Measurements from ENCODE around the gene CCDC7. TPM values are rescaled to one million over a fixed set of nuclear protein-coding genes. Genes with fewer than 3 reads are reported as not detected.
"Not testable (repeated sequence)": the region's sequence is repeated elsewhere in the genome, so short reads cannot be mapped to it uniquely, and the experiment has no call there.

The CCDC7 gene
- total RNA-seq, 8 experiments from 2014 or later = 4.1 to 59.0 (median 19.5) TPM

DNA sequence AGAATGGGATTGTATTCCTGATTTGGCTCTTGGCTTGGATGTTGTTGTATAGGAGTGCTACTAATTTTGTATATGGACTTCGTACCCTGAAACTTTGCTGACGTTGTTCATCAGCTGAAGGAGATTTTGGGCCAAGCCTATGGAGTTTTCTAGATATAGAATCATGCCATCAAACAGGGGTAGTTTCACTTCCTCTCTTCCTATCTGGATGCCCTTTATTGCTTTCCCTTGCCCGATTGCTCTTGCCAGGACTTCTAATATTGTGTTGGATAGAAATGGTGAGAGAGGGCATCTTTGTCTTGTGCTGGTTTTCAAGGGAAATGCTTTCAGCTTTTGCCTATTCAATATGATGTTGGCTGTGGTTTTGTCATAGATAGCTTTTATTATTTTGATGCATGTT is 92.3 kb downstream of the CCDC7 start:
- Histone ChIP-seq H3K27ac (no peak overlapping the region), H3K4me1 (replicated peaks in 1 of 2) (no peaks in the 10 kb centered on the region), H3K4me3 (no peak overlapping the region)
- in situ Hi-C loops (cut with MboI; ENCODE audit: low pct_unique_long_range_greater_than_20kb in 2 of 9, low sequenced_read_pairs in 9 of 9, unreplicated experiment in 9 of 9) = no loop called here
- no peak for ATAC-seq (replicated peaks in 6 of 8)
- WGBS, 10 experiments = 53 to 100% (median 83%) methylated on average over 1 to 3 of the region's 3 CpGs; no CpG with 5 or more reads in 3 of the 10 experiments

DNA sequence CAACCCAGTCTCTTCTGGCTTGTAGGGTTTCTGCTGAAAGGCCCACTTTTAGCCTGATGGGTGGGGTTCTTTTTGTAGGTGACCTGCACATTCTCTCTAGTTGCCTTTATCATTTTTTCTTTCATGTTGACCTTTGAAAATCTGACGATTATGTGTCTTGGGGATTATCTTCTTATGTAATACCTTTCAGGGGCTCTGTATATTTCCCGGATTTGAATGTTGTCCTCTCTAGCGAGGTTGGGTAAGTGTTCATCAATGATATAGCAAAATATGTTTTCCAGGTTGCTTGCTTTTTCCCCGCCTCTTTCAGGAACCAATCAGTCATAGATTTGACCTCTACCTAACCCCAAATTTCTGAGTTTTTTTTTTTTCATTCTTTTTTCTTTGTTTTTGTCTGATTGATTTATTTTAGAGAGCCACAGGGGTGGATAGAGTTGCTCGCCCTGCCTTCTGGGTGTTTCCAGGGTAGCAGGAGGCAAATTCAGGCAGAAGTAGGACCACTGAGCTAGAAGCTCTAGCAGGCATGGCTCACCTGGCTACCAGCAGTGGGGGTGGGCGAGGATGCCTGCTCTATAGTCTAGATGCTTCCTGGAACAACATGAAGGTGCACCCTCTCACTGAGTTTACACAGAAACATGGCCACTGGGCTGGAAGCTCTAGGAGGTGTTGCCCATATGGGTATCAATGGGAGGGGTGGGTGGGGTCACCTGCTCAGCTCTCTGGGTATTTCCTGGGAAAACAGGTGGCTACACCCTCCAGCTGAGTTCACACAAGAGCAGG is 94.9 kb downstream of the CCDC7 start:
- H3K4me3 ChIP-seq = no peak overlapping the region
- 75 to 100% (median 94%) methylated on average over 1 to 6 of the region's 6 CpGs for WGBS, 10 experiments

DNA sequence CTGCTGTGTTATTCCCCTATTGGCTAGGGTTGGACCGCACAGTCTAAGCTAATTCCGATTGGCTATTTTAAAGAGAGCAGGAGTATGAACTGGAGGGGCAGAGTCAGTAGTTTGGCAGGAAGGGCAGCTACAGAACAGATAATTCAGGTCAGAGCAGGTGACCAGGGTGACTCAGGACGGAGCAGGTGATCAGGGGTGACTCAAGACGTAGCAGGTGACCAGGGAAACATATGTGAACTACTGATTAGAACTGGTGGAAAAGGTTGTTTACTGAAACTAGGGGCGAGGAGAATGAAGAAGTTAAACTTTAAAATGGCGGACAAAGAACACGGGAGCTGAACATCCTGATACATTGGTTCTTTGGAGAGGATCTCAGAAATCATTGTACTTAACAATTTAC is 102.3 kb downstream of the CCDC7 start:
- in situ Hi-C loops (cut with MboI; ENCODE audit: low pct_unique_long_range_greater_than_20kb in 2 of 9, low sequenced_read_pairs in 9 of 9, unreplicated experiment in 9 of 9) = no loop called here

More for the DNA sequence above, 94.9 kb downstream of the CCDC7 start:
- H3K4me1 ChIP-seq (replicated peaks in 1 of 2) = no peaks in the 10 kb centered on the region
- no peak overlapping the region for H3K27ac ChIP-seq
- in situ Hi-C loops (cut with MboI; ENCODE audit: low pct_unique_long_range_greater_than_20kb in 2 of 9, low sequenced_read_pairs in 9 of 9, unreplicated experiment in 9 of 9) = no loop called here
- ATAC-seq (replicated peaks in 6 of 8) = peak in 1 of 8 experiments; percentile 40

DNA sequence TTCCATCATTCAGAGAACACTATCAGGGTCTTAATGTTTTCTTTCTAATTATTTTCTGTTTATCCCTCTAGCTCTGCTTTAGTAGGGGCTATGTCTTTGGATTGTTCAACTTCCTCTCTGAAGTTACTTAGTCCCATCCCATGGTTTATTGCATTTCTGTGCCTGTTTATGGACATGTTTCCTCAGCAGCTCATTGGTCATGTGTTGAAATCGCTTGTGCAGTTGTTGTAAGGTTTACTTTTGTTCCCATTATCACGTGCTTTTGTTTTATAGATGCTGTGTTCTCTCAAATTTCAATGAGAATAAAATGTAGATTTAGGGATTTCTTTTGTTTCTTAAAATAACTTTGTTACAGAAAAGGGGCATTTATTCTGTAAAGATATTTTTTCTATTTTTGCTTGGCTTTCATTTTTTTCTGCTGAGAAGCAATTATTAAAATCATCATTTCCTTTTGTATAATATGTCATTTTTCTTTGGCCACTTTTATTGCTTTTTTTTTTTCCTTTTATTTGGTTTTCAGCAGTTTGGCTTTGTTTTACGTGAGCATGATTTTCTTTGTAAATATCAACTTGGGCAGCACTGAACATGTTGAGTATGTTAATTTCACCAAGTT is 110.9 kb downstream of the CCDC7 start:
- WGBS, 10 experiments = 61 to 97% (median 87%) methylated on average over 2 to 3 of the region's 3 CpGs
- in situ Hi-C loops (cut with MboI; ENCODE audit: low pct_unique_long_range_greater_than_20kb in 2 of 9, low sequenced_read_pairs in 9 of 9, unreplicated experiment in 9 of 9) = no loop called here
- Histone ChIP-seq H3K4me3 (no peak overlapping the region), H3K27ac (no peak overlapping the region), H3K4me1 (replicated peaks in 1 of 2) (no peaks in the 10 kb centered on the region)
- ATAC-seq (replicated peaks in 6 of 8) = no peak

More for the DNA sequence above, 102.3 kb downstream of the CCDC7 start:
- Histone ChIP-seq H3K4me3 (no peak overlapping the region), H3K27ac (no peak overlapping the region), H3K4me1 (replicated peaks in 1 of 2) (no peaks in the 10 kb centered on the region)
- 65 to 100% (median 89%) methylated on average over 2 to 7 of the region's 7 CpGs for WGBS, 10 experiments
- ATAC-seq (replicated peaks in 6 of 8) = no peak

DNA sequence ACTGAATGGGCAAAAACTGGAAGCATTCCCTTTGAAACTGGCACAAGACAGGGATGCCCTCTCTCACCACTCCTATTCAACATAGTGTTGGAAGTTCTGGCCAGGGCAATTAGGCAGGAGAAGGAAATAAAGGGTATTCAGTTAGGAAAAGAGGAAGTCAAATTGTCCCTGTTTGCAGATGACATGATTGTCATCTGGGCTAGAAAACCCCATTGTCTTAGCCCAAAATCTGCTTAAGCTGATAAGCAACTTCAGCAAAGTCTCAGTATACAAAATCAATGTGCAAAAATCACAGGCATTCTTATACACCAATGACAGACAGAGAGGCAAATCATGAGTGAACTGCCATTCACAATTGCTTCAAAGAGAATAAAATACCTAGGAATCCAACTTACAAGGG is 116.8 kb downstream of the CCDC7 start:
- in situ Hi-C loops (cut with MboI; ENCODE audit: low pct_unique_long_range_greater_than_20kb in 2 of 9, low sequenced_read_pairs in 9 of 9, unreplicated experiment in 9 of 9); ATAC-seq (replicated peaks in 6 of 8); H3K27ac ChIP-seq; H3K4me1 ChIP-seq (replicated peaks in 1 of 2); H3K4me3 ChIP-seq: not testable (repeated sequence)

DNA sequence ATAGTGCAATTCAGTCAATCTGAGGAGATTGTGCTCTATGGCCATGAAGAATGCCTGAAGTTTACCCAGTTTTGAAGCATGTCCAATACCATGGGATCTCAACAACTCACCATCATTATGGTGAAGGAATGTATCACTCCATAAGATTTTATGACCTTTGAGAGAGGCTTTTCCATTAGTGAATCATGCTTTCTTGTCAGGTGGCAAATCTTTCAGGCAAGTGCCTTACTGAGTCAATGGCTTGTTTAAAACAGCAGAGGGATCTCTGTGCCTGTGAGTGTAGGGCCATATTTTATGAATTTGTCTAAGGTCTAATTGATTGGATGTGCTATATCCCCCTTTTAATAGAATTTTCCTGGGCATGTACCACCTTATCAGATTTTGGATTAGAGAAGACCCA is 131.5 kb downstream of the CCDC7 start:
- Histone ChIP-seq H3K4me3 (no peak overlapping the region), H3K27ac (no peak overlapping the region), H3K4me1 (replicated peaks in 1 of 2) (no peaks in the 10 kb centered on the region)
- in situ Hi-C loops (cut with MboI; ENCODE audit: low pct_unique_long_range_greater_than_20kb in 2 of 9, low sequenced_read_pairs in 9 of 9, unreplicated experiment in 9 of 9) = no loop called here
- ATAC-seq (replicated peaks in 6 of 8) = no peak

DNA sequence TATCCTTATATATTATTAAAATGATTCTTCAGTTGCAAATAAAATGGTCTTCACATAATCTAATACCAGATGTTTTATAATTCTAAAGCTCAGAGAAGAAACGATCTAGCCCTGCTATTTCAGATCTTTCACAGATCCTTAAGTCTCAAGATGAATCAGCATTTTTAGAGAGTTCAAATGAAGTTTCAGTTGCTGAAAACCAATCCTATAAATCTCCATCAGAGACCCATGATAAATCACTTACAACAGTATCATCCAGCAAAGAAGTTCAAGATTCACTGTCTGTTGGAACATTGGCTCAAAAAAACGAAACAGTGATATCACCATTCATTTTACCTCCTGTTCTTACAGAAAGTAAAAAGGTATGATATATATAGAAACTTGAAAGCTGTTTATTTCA is 137.0 kb downstream of the CCDC7 start:
- 40 to 100% (median 63%) methylated on average over 1 to 2 of the region's 2 CpGs; no CpG with 5 or more reads in 2 of the 10 experiments for WGBS, 10 experiments
- in situ Hi-C loops (cut with MboI; ENCODE audit: low pct_unique_long_range_greater_than_20kb in 2 of 9, low sequenced_read_pairs in 9 of 9, unreplicated experiment in 9 of 9) = no loop called here
- H3K27ac ChIP-seq = no peak overlapping the region
- H3K4me1 ChIP-seq (replicated peaks in 1 of 2) = no peaks in the 10 kb centered on the region
- ATAC-seq (replicated peaks in 6 of 8) = no peak
- no peak overlapping the region for H3K4me3 ChIP-seq

DNA sequence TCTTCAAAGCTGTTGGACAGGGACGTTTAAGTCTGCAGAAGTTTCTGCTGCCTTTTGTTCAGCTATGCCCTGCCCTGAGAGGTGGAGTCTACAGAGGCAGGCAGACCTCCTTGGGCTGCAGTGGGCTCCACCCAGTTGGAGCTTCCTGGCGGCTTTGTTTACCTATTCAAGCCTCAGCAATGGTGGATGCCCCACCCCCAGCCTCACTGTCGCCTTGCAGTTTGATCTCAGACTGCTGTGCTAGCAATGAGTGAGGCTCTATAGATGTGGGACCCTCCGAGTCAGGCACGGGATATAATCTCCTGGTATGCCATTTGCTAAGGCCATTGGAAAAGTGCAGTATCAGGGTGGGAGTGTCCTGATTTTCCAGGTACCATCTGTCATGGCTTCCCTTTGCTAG is 152.1 kb downstream of the CCDC7 start:
- in situ Hi-C loops (cut with MboI; ENCODE audit: low pct_unique_long_range_greater_than_20kb in 2 of 9, low sequenced_read_pairs in 9 of 9, unreplicated experiment in 9 of 9) = not testable (repeated sequence)

DNA sequence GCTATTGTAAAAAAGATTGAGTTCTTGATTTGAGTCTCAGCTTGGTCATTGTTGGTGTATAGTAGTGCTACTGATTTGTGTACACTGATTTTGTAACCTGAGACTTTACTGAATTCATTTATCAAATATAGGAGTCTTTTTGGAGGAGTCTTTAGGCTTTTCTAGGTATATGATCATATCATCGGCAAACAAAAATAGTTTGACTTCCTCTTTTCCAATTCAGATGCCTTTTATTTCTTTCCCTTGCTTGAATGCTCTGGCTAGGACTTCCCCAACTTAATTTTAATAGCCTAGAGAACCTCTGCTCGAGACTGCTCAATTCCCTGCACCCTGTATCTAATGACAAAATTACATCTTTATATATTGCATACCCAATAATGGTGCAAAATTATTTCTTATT is 154.4 kb downstream of the CCDC7 start:
- ATAC-seq (replicated peaks in 6 of 8) = no peak
- in situ Hi-C loops (cut with MboI; ENCODE audit: low pct_unique_long_range_greater_than_20kb in 2 of 9, low sequenced_read_pairs in 9 of 9, unreplicated experiment in 9 of 9) = no loop called here
- no peak overlapping the region for H3K27ac ChIP-seq
- 45 to 80% (median 59%) methylated on average over 2 of the region's 2 CpGs for WGBS, 10 experiments
- H3K4me1 ChIP-seq (replicated peaks in 1 of 2) = no peaks in the 10 kb centered on the region
- H3K4me3 ChIP-seq = no peak overlapping the region

More for the DNA sequence above, 152.1 kb downstream of the CCDC7 start:
- 17 to 100% (median 87%) methylated on average over 1 to 3 of the region's 5 CpGs; no CpG with 5 or more reads in 4 of the 10 experiments for WGBS, 10 experiments
- not testable (repeated sequence) for ATAC-seq (replicated peaks in 6 of 8); H3K4me1 ChIP-seq (replicated peaks in 1 of 2); H3K4me3 ChIP-seq; H3K27ac ChIP-seq

DNA sequence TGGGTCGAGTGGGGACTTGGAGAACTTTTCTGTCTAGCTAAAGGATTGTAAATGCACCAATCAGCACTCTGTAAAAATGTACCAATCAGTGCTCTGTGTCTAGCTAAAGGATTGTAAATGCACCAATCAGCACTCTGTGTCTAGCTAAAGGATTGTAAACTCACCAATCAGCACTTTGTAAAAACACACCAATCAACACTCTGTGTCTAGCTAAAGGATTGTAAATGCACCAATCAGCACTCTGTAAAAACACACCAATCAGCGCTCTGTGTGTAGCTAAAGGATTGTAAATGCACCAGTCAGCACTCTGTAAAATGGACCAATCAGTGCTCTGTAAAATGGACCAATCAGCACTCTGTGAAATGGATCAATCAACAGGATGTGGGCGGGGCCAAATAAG is 155.6 kb downstream of the CCDC7 start:
- ATAC-seq (replicated peaks in 6 of 8); in situ Hi-C loops (cut with MboI; ENCODE audit: low pct_unique_long_range_greater_than_20kb in 2 of 9, low sequenced_read_pairs in 9 of 9, unreplicated experiment in 9 of 9); H3K4me1 ChIP-seq (replicated peaks in 1 of 2); H3K4me3 ChIP-seq; H3K27ac ChIP-seq: not testable (repeated sequence)
- 0 to 80% (median 60%) methylated on average over 1 to 3 of the region's 3 CpGs; no CpG with 5 or more reads in 5 of the 10 experiments for WGBS, 10 experiments

DNA sequence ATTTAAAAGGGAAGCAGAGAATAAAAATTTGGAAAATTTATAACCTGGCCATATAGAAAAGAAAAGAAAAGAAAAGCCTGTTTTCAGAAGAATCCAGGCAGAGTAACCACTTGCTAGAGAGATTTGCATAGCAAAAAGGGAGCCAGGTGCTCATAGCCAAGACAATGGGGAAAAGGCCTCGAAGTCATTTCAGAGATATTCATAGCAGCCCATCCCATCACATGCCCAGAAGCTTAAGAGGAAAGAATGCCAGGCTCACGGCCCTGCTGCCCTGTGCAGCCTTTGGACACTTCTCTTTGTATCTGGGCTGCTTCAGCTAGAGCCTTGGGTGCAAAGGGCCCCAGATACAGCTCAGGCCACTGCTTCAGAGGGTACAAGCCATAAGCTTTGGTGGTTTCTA is 159.8 kb downstream of the CCDC7 start:
- in situ Hi-C loops (cut with MboI; ENCODE audit: low pct_unique_long_range_greater_than_20kb in 2 of 9, low sequenced_read_pairs in 9 of 9, unreplicated experiment in 9 of 9) = no loop called here
- Histone ChIP-seq H3K27ac (no peak overlapping the region), H3K4me1 (replicated peaks in 1 of 2) (no peaks in the 10 kb centered on the region), H3K4me3 (no peak overlapping the region)
- WGBS, 10 experiments = 23 to 50% (median 33%) methylated on average over 1 to 2 of the region's 2 CpGs; no CpG with 5 or more reads in 1 of the 10 experiments
- peak in 1 of 8 experiments; percentile 61 for ATAC-seq (replicated peaks in 6 of 8)

DNA sequence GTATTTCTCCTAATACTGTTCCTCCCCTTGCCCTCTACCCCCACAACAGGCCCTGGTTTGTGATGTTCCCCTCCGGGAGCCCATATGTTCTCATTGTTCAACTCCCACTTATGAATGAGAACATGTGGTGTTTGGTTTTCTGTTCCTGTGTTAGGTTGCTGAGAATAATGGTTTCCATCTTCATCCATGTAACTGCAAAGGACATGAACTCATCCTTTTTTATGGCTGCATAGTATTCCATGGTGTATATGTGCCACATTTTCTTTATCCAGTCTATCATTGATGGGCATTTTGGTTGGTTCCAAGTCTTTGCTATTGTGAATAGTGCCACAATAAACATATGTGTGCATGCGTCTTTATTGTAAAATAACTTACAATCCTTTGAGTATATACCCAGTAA is 164.6 kb downstream of the CCDC7 start:
- 75 to 100% (median 100%) methylated on average over 1 to 2 of the region's 2 CpGs; no CpG with 5 or more reads in 4 of the 10 experiments for WGBS, 10 experiments
- H3K4me3 ChIP-seq = not testable (repeated sequence)

DNA sequence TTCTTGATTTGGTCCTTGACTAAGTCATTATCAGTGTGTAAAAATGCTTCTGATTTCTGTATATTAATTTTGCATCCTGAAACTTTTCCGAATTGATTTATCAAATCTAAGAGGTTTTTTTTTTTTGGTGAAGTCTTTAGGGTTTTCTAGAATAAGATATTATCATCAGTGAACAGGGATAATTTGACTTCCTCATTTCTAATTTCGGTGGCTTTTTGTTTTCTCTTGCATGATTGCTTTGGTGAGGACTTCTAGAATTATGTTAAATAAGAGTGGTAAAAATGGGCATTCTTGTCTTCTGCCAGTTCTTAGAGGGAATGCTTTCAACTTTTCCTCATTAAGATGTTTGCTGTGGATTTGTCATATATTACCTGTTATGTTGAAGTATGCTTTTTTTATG is 170.5 kb downstream of the CCDC7 start:
- in situ Hi-C loops (cut with MboI; ENCODE audit: low pct_unique_long_range_greater_than_20kb in 2 of 9, low sequenced_read_pairs in 9 of 9, unreplicated experiment in 9 of 9) = no loop called here
- Histone ChIP-seq H3K27ac (no peak overlapping the region), H3K4me3 (no peak overlapping the region), H3K4me1 (replicated peaks in 1 of 2) (no peaks in the 10 kb centered on the region)
- WGBS, 10 experiments = 50 to 100% (median 74%) methylated on average over 1 to 2 of the region's 2 CpGs
- no peak for ATAC-seq (replicated peaks in 6 of 8)

More for the DNA sequence above, 164.6 kb downstream of the CCDC7 start:
- ATAC-seq (replicated peaks in 6 of 8); H3K4me1 ChIP-seq (replicated peaks in 1 of 2); H3K27ac ChIP-seq; in situ Hi-C loops (cut with MboI; ENCODE audit: low pct_unique_long_range_greater_than_20kb in 2 of 9, low sequenced_read_pairs in 9 of 9, unreplicated experiment in 9 of 9): not testable (repeated sequence)

DNA sequence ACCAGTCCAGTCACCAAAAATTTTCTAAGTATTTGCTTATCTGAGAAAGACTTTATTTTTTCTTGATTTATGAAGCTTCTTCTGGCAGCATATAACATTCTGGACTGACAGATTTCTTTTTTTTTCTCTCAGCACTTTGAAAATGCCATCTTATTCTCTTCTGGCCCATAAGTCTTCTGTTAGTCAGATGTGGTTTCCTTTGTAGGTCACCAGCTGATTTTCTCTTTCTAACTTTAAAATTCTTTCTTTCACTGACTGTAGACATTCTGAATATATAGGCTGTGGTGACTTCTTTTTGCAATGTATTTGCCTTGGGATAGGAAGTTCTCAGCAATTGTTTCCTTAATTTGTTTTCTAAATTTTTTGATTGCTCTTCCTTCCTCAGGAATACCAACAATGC is 172.5 kb downstream of the CCDC7 start:
- Histone ChIP-seq H3K4me3 (no peak overlapping the region), H3K27ac (no peak overlapping the region), H3K4me1 (replicated peaks in 1 of 2) (no peaks in the 10 kb centered on the region)
- ATAC-seq (replicated peaks in 6 of 8) = no peak
- in situ Hi-C loops (cut with MboI; ENCODE audit: low pct_unique_long_range_greater_than_20kb in 2 of 9, low sequenced_read_pairs in 9 of 9, unreplicated experiment in 9 of 9) = no loop called here

Data from motor neuron (in vitro differentiated cells).